Heart right ventricle (tissue), 16 donors: ENCODE results near the gene KCNH1. TPM values are rescaled to one million over a fixed set of nuclear protein-coding genes. Genes with fewer than 3 reads are reported as not detected.
"Not testable (repeated sequence)": the region's sequence is repeated elsewhere in the genome, so short reads cannot be mapped to it uniquely, and the experiment has no call there.

ENCODE experiments used
- ATAC-seq, 8 donors: fragments of 200-7000 bp; cut with Tn5 transposase; one replicate each; pipeline ENCODE4 v1.9.1; 2020; ENCODE audit warnings: mild to moderate bottlenecking in 8 of 8, moderate library complexity in 8 of 8, moderate number of reproducible peaks in 1 of 8
- DNase-seq, 2 donors: peaks; one replicate each; pipeline ENCODE4 v3.0.0-alpha.2; 2020
- H3K27ac ChIP-seq, 10 donors: fragments of 200-600 bp; sonication (generic) in 2 of 10; one replicate each; pipeline versions ENCODE4 v1.5.0 to v1.8.0; 2020 to 2022; ENCODE audit warnings: mild to moderate bottlenecking in 3 of 10
- H3K27me3 ChIP-seq, 7 donors: fragments of 200-600 bp; one replicate each; pipeline ENCODE4 v1.8.0; 2021 to 2022; ENCODE audit warnings: mild to moderate bottlenecking in 2 of 7
- H3K36me3 ChIP-seq, 9 donors: fragments of 200-600 bp; sonication (generic) in 1 of 9; one replicate each; pipeline versions ENCODE4 v1.5.0 to v1.8.0; 2020 to 2022; ENCODE audit warnings: mild to moderate bottlenecking in 2 of 9
- H3K4me1 ChIP-seq, 9 donors: fragments of 200-600 bp; sonication (generic) in 1 of 9; one replicate each; pipeline versions ENCODE4 v1.5.0 to v1.8.0; 2020 to 2022; ENCODE audit warnings: mild to moderate bottlenecking in 4 of 9
- H3K4me3 ChIP-seq, 10 donors: fragments of 200-600 bp; sonication (generic) in 2 of 10; one replicate each; pipeline versions ENCODE4 v1.5.0 to v1.8.0; 2020 to 2022; ENCODE audit warnings: mild to moderate bottlenecking in 7 of 10, moderate library complexity in 2 of 10
- H3K9me3 ChIP-seq, 11 donors: fragments of 200-600 bp in 10 of 11; sonication (generic) in 2 of 11; one replicate each; pipeline versions ENCODE4 v1.5.0 to v1.8.0; 2013 to 2022; ENCODE audit warnings: mild to moderate bottlenecking in 2 of 11, control low read depth in 1 of 11, moderate library complexity in 1 of 11
- WGBS, 2 donors: extraction: QIAGEN DNeasy Blood & Tissue Kit; methylation state at CpG; one replicate each; pipeline ENCODE4 v1.1.7; 2013; ENCODE audit warnings: inconsistent platforms in 1 of 2; 5-methylcytosine and 5-hydroxymethylcytosine counted together
- intact Hi-C, 10 donors: fragments of 100-400 bp; cut with DNase I; formaldehyde crosslinking; loops; one replicate each; pipeline versions ENCODE4 v1.11.1 to v1.14.2; 2022
- polyA plus RNA-seq, 2 donors: library from polyadenylated mRNA; stranded (reverse); fragments of 200-250 nt; gene quantifications; one replicate each; pipeline ENCODE4 v1.2.3, GENCODE V29; 2013
- total RNA-seq, 10 donors: library from RNA; stranded (reverse); fragmentation: NEBNext Ultra II Directional in 3 of 10; extraction: Animal tissue kit (Norgen Biotek cat#: 25700) in 3 of 10; gene quantifications; one replicate each; pipeline versions ENCODE4 v1.2.1 to v1.2.4, GENCODE V29; 2021 to 2023
- TF ChIP-seq, protein P1 (sequence below), 9 donors: fragments of 200-600 bp; sonication (generic) in 2 of 9; IDR thresholded peaks; one replicate each; pipeline versions ENCODE4 v1.5.0 to v1.8.0; 2021 to 2022; ENCODE audit warnings: antibody characterized with exemption in 9 of 9, mild to moderate bottlenecking in 5 of 9, moderate library complexity in 1 of 9
- donor health status: Arrhythmogenic right ventricular cardiomyopathy.
- donor health status: ischemic (EF 13 %, LVEDD 7.1; RV severe dilation, severe dysfunction).
- donor health status: healthy with polysubstance abuse.
- donor health status: DM: no; HTN: yes; CAD: no.
- donor health status: DM: no; HTN: no; CAD: no.
- donor health status: ischemic (EF 25% LVEDD 6.9; RV normal size, moderate dysfunction).
- donor health status: ischemic (EF 25% LVEDD 5.7; RV mildly dilated, moderate dysfunction).
- donor health status: healthy.
- donor health status: DM: yes; HTN: yes; CAD: no.
- donor health status: Ischemic cardiomyopathy.
- donor health status: ischemic (EF 35%, LVEDD 5.7; RV mildly dilated, moderate dysfunction).
- donor health status: nonischemic (EF 11% LVEDD 7.7; RV severe dilation, severe dysfunction).
- donor health status: DM: yes; HTN: yes; CAD: no.
- donor health status: PGD.
- donor health status: ischemic (EF 29% LVEDD 5.4; RV normal size, mild dysfunction).
- donor health status: nonischemic (EF 23%, LVEDD 6.1; RV moderate dilation, normal function).

KCNH1 gene
- total and polyA plus RNA-seq, 12 donors = 0.09 TPM; not detected in 11

- ATAC-seq = no peak
- Histone ChIP-seq H3K36me3 (no peaks in the 10 kb centered on the region), H3K9me3 (peaks cover 0 to 6% (median 0%) of the 10 kb centered on the region in 11 donors), H3K4me1 (no peaks in the 10 kb centered on the region), H3K27me3 (peaks cover 0 to 4% (median 0%) of the 10 kb centered on the region in 7 donors), H3K4me3 (no peak overlapping the region), H3K27ac (no peak overlapping the region)
- 61 to 62% methylated on average over 5 of the region's 5 CpGs for WGBS, 2 donors
- intact Hi-C loops = no loop called here
- TF ChIP-seq, protein P1, sequence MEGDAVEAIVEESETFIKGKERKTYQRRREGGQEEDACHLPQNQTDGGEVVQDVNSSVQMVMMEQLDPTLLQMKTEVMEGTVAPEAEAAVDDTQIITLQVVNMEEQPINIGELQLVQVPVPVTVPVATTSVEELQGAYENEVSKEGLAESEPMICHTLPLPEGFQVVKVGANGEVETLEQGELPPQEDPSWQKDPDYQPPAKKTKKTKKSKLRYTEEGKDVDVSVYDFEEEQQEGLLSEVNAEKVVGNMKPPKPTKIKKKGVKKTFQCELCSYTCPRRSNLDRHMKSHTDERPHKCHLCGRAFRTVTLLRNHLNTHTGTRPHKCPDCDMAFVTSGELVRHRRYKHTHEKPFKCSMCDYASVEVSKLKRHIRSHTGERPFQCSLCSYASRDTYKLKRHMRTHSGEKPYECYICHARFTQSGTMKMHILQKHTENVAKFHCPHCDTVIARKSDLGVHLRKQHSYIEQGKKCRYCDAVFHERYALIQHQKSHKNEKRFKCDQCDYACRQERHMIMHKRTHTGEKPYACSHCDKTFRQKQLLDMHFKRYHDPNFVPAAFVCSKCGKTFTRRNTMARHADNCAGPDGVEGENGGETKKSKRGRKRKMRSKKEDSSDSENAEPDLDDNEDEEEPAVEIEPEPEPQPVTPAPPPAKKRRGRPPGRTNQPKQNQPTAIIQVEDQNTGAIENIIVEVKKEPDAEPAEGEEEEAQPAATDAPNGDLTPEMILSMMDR (IDR thresholded peaks at IDR 0.05) = no peak
- DNase-seq = no peak
These were observed 51.1 kb downstream of the KCNH1 start for GRCh38 chr1:211082824-211083223.

DNA sequence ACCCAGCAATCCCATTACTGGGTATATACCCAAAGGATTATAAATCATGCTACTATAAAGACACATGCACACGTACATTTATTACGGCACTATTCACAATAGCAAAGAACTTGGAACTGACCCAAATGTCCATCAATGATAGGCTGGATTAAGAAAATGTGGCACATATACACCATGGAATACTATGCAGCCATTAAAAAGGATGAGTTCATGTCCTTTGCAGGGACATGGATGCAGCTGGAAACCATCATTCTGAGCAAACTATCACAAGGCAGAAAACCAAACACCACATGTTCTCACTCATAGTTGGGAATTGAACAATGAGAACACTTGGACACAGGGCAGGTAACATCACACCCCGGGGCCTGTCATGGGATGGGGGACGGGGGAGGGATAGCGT lies 52.5 kb downstream of the KCNH1 start:
- intact Hi-C loops, ATAC-seq, H3K27me3 ChIP-seq, DNase-seq, H3K4me1 ChIP-seq, H3K4me3 ChIP-seq, H3K27ac ChIP-seq, H3K36me3 ChIP-seq: not testable (repeated sequence)
- 83 to 86% methylated on average over 5 of the region's 5 CpGs for WGBS, 2 donors
- peaks cover 0 to 17% (median 0%) of the 10 kb centered on the region in 11 donors for H3K9me3 ChIP-seq

- Histone ChIP-seq H3K36me3 (no peaks in the 10 kb centered on the region), H3K4me3 (no peak overlapping the region), H3K4me1 (no peaks in the 10 kb centered on the region), H3K27ac (no peak overlapping the region), H3K27me3 (no peaks in the 10 kb centered on the region), H3K9me3 (peaks cover 0 to 7% (median 0%) of the 10 kb centered on the region in 11 donors)
- DNase-seq (no peak), ATAC-seq (no peak)
- intact Hi-C loops = no loop called here
- TF ChIP-seq, protein P1 (IDR thresholded peaks at IDR 0.05) = no peak
- WGBS, 2 donors = 71 to 73% methylated on average over 3 of the region's 3 CpGs
These were observed 65.0 kb downstream of the KCNH1 start for GRCh38 chr1:211068976-211069375.

DNA sequence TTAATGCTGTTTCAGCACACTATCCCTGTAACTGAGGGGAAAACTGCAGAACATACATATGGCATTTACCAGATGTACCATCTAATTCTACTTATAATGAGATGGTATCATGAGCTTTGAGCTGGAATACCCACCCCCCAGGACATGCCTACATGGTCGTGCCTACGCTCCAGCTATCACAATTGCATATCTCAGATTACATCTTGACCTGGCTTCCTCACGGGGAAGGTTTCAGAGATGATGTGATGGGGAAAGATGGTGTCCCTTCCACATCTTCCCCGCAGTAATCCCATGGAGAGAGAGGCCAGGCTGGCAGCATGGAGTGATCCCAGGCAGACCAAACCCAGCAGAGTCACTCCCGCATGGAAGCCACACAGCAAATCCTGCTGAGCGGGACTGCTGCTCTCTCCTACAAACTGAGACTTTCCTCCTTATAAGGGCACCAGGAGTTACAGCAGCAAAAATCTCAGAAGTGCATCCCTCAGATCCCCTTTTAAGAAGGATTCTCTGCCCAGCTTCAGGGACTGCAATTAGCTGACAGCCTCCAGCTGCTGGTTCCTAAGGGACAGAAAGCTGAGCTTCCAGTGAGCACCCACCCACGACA lies 67.1 kb downstream of the KCNH1 start:
- DNase-seq (no peak), ATAC-seq (no peak)
- Histone ChIP-seq H3K9me3 (peaks cover 0 to 9% (median 0%) of the 10 kb centered on the region in 11 donors), H3K27ac (no peak overlapping the region), H3K4me3 (no peak overlapping the region), H3K4me1 (no peaks in the 10 kb centered on the region), H3K27me3 (no peaks in the 10 kb centered on the region), H3K36me3 (no peaks in the 10 kb centered on the region)
- intact Hi-C loops = no loop called here
- TF ChIP-seq, protein P1 (IDR thresholded peaks at IDR 0.05) = no peak
- WGBS, 2 donors = 74 to 75% methylated on average over 7 of the region's 7 CpGs

- H3K9me3 ChIP-seq, DNase-seq, H3K4me1 ChIP-seq, H3K4me3 ChIP-seq, H3K27ac ChIP-seq, H3K36me3 ChIP-seq, intact Hi-C loops, ATAC-seq, H3K27me3 ChIP-seq: not testable (repeated sequence)
- 47 to 49% methylated on average over 3 of the region's 3 CpGs for WGBS, 2 donors
These were observed 92.1 kb downstream of the KCNH1 start for GRCh38 chr1:211041838-211042237.
